Neural progenitor cell (in vitro differentiated cells): ENCODE measurements around the gene CC2D2A. TPM values are rescaled to one million over a fixed set of nuclear protein-coding genes. Genes with fewer than 3 reads are reported as not detected.

Experiments used
- DNase-seq: peaks from one replicate; pipeline ENCODE4 v3.0.0-alpha.2; 2016; ENCODE audit warnings: low spot score
- H2AFZ ChIP-seq: fragments of 200-600 bp; sonication (generic); replicated peaks from 2 replicates; pipeline ENCODE4 v1.6.1; 2016; ENCODE audit warnings: antibody characterized with exemption
- H3F3A ChIP-seq: fragments of 200-600 bp; sonication (generic); 2 replicates; pipeline ENCODE4 v1.6.1; 2016; ENCODE audit warnings: antibody characterized with exemption, low read depth
- H3K27ac ChIP-seq: fragments of 200-600 bp; sonication (generic); 2 replicates; pipeline ENCODE4 v1.5.1; 2016; ENCODE audit warnings: mild to moderate bottlenecking
- H3K27me3 ChIP-seq: fragments of 200-600 bp; sonication (generic); 2 replicates; pipeline ENCODE4 v1.6.1; 2016; ENCODE audit warnings: mild to moderate bottlenecking, moderate library complexity
- H3K36me3 ChIP-seq: fragments of 200-600 bp; sonication (generic); 2 replicates; pipeline ENCODE4 v1.5.1; 2016
- H3K4me1 ChIP-seq: fragments of 200-600 bp; sonication (generic); 2 replicates; pipeline ENCODE4 v1.6.1; 2016; ENCODE audit warnings: mixed run types
- H3K4me2 ChIP-seq: fragments of 200-600 bp; sonication (generic); 2 replicates; pipeline ENCODE4 v1.6.1; 2016
- H3K4me3 ChIP-seq: fragments of 200-600 bp; sonication (generic); 2 replicates; pipeline ENCODE4 v1.5.1; 2016
- H3K79me2 ChIP-seq: fragments of 200-600 bp; sonication (generic); 2 replicates; pipeline ENCODE4 v1.6.1; 2016; ENCODE audit warnings: low read depth
- H3K9ac ChIP-seq: fragments of 200-600 bp; sonication (generic); 2 replicates; pipeline ENCODE4 v1.6.1; 2016
- H3K9me3 ChIP-seq: fragments of 200-600 bp; sonication (generic); 2 replicates; pipeline ENCODE4 v1.5.1; 2016; ENCODE audit warnings: low read depth
- H4K20me1 ChIP-seq: fragments of 200-600 bp; sonication (generic); 2 replicates; pipeline ENCODE4 v1.6.1; 2016; ENCODE audit warnings: low read depth
- H3K27ac Mint-ChIP-seq: 3 replicates; pipeline ENCODE4 v1.8.0; 2021; ENCODE audit warnings: mixed read lengths
- H3K27me3 Mint-ChIP-seq: 2 replicates; pipeline ENCODE4 v1.8.0; 2022; ENCODE audit warnings: low read depth, mild to moderate bottlenecking, inconsistent platforms, moderate library complexity, mixed read lengths; ENCODE audit not compliant: insufficient read depth
- H3K36me3 Mint-ChIP-seq: 3 replicates; pipeline ENCODE4 v1.8.0; 2021; ENCODE audit warnings: mixed read lengths
- H3K4me1 Mint-ChIP-seq: 3 replicates; pipeline ENCODE4 v1.8.0; 2021; ENCODE audit warnings: mixed read lengths
- H3K4me3 Mint-ChIP-seq: 3 replicates; pipeline ENCODE4 v1.8.0; 2021; ENCODE audit warnings: mild to moderate bottlenecking, moderate library complexity, mixed read lengths
- H3K9me3 Mint-ChIP-seq: 3 replicates; pipeline ENCODE4 v1.8.0; 2020; ENCODE audit warnings: mixed read lengths
- CTCF ChIP-seq: fragments of 200-600 bp; sonication (generic); IDR thresholded peaks from 2 replicates; pipeline ENCODE4 v1.5.1; 2017; ENCODE audit warnings: antibody characterized with exemption, mild to moderate bottlenecking
- EZH2 ChIP-seq: fragments of 200-600 bp; sonication (generic); IDR thresholded peaks from 2 replicates; pipeline ENCODE4 v1.6.1; 2017; ENCODE audit warnings: antibody characterized with exemption, mild to moderate bottlenecking, moderate library complexity
- EZH2phosphoT487 ChIP-seq: fragments of 200-600 bp; sonication (generic); IDR thresholded peaks from 2 replicates; pipeline ENCODE4 v1.6.1; 2017; ENCODE audit warnings: antibody characterized with exemption
- total RNA-seq: library from RNA; depleted of rRNA; stranded (reverse); fragments of >200 nt; gene quantifications from 2 replicates; pipeline ENCODE4 v1.2.3, GENCODE V29; 2015; ENCODE audit warnings: low replicate concordance

The CC2D2A gene
- 18.9 and 40.0 TPM in 2 replicates for total RNA-seq

DNA sequence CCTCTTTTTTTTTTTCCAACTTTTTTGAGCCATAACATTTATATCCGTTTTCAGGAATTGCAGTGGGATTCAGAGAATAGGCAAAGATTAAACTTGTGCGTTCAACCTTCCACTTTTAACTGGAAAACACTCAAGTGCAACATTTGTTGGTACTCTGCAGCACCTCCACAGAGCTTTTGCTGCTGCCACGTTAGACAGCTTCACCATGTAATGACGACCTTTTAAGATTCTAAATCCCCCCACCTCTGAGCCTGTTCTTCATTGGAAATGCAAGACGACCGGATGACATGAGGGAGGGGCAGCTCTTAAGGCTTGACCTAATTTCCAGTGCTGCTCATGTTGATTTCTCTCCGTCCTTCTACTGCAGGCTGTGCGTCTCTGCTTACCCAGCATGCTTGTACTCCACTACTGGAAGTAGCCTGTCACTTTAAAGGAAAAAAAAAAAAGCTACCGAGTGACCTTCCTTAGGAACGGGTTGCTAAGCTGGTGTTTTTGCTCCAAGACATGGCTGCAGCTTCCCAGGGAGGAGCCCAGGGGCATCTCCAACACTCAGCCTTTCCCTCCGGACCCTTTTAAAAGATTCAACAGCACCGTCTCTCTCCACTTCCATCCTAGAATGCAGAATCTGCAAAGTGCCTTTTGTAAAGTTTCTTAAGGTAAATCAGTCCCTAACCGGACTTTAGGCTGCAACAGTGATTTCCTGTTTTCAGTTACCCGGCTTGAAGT lies at the start of gene CC2D2A:
Gene CC2D2A, plus strand, starts transcription at position 481 of the 726 bp plus-strand sequence. CDS start 6,051 bp downstream, outside the sequence.
- H3K4me1 Mint-ChIP-seq = peaks cover 12% of the 10 kb centered on the region
- no peak within 1 kb of the TSS for H3K27ac ChIP-seq
- DNase-seq = peak; percentile 50

GRCh38 chr4:15420642-15421041 lies 49.0 kb upstream of the CC2D2A start:
- no peaks in the 10 kb centered on the region for H4K20me1 ChIP-seq
- H3K27me3 ChIP-seq = no peaks in the 10 kb centered on the region
- H3K79me2 ChIP-seq = no peaks in the 10 kb centered on the region
- H3K4me2 ChIP-seq = no peak overlapping the region
- no peaks in the 10 kb centered on the region for H3K36me3 ChIP-seq
- Mint-ChIP-seq H3K4me1 (peaks cover 21% of the 10 kb centered on the region), H3K36me3 (no peaks in the 10 kb centered on the region), H3K27me3 (no peaks in the 10 kb centered on the region), H3K27ac (no peak overlapping the region), H3K9me3 (no peaks in the 10 kb centered on the region), H3K4me3 (no peak overlapping the region)
- H3K9me3 ChIP-seq = no peaks in the 10 kb centered on the region
- H2AFZ ChIP-seq = no peak overlapping the region
- H3K4me3 ChIP-seq = no peak overlapping the region
- no peaks in the 10 kb centered on the region for H3F3A ChIP-seq
- no peak overlapping the region for H3K27ac ChIP-seq
- TF ChIP-seq CTCF = no peak
- TF ChIP-seq EZH2 = no peak
- no peak for TF ChIP-seq EZH2phosphoT487
- DNase-seq = no peak
- no peaks in the 10 kb centered on the region for H3K4me1 ChIP-seq
- no peak overlapping the region for H3K9ac ChIP-seq

More for the DNA sequence above, at the start of gene CC2D2A:
- TF ChIP-seq EZH2 (no peak), EZH2phosphoT487 (no peak), CTCF (no peak)
- H3K9ac ChIP-seq = no peak within 1 kb of the TSS
- no peaks in the 10 kb centered on the region for H4K20me1 ChIP-seq
- H3K79me2 ChIP-seq = no peaks in the 10 kb centered on the region
- H3K27me3 ChIP-seq = no peaks in the 10 kb centered on the region
- Mint-ChIP-seq H3K27ac (peak within 1 kb of the TSS; percentile 90), H3K27me3 (no peaks in the 10 kb centered on the region), H3K36me3 (no peaks in the 10 kb centered on the region), H3K9me3 (no peaks in the 10 kb centered on the region), H3K4me3 (peak within 1 kb of the TSS; percentile 90)
- H3K36me3 ChIP-seq = no peaks in the 10 kb centered on the region
- H3F3A ChIP-seq = no peaks in the 10 kb centered on the region
- peak within 1 kb of the TSS; percentile 96 for H2AFZ ChIP-seq
- peak within 1 kb of the TSS; percentile 50 for H3K4me3 ChIP-seq
- H3K9me3 ChIP-seq = no peaks in the 10 kb centered on the region
- peaks cover 12% of the 10 kb centered on the region for H3K4me1 ChIP-seq
- peak within 1 kb of the TSS; percentile 79 for H3K4me2 ChIP-seq

- Mint-ChIP-seq H3K9me3 (no peaks in the 10 kb centered on the region), H3K27ac (no peak overlapping the region), H3K4me1 (peaks cover 7% of the 10 kb centered on the region), H3K36me3 (no peaks in the 10 kb centered on the region), H3K27me3 (no peaks in the 10 kb centered on the region), H3K4me3 (no peak overlapping the region)
- no peak for DNase-seq
- Histone ChIP-seq H3K27me3 (no peaks in the 10 kb centered on the region), H2AFZ (no peak overlapping the region), H3K4me2 (no peak overlapping the region), H3K4me1 (no peaks in the 10 kb centered on the region), H3K27ac (no peak overlapping the region), H3K79me2 (no peaks in the 10 kb centered on the region), H3K9me3 (no peaks in the 10 kb centered on the region), H4K20me1 (no peaks in the 10 kb centered on the region), H3K4me3 (no peak overlapping the region), H3K9ac (no peak overlapping the region), H3K36me3 (no peaks in the 10 kb centered on the region), H3F3A (no peaks in the 10 kb centered on the region)
- TF ChIP-seq EZH2 (no peak), CTCF (no peak), EZH2phosphoT487 (no peak)
Measured at GRCh38 chr4:15423285-15423711, 46.4 kb upstream of the CC2D2A start.
